IMR-90 (cell line): Measurements from ENCODE around the gene PEAK1.

Experiments used
- CEBPB ChIP-seq: IDR thresholded peaks from 2 replicates; pipeline ENCODE4 v1.6.1; 2012; ENCODE audit warnings: low read depth, low read length, improper control_type of control experiment
- CHD1 ChIP-seq: IDR thresholded peaks from 2 replicates; pipeline ENCODE4 v1.6.1; 2012; ENCODE audit warnings: low read depth, low read length, improper control_type of control experiment
- MAFK ChIP-seq: IDR thresholded peaks from 2 replicates; pipeline ENCODE4 v1.6.1; 2012; ENCODE audit warnings: low read depth, low read length, improper control_type of control experiment
- MAZ ChIP-seq: IDR thresholded peaks from 2 replicates; pipeline ENCODE4 v1.6.1; 2012; ENCODE audit warnings: low read depth, mild to moderate bottlenecking, low read length, improper control_type of control experiment, moderate library complexity, borderline replicate concordance
- MXI1 ChIP-seq: IDR thresholded peaks from 2 replicates; pipeline ENCODE4 v1.6.1; 2012; ENCODE audit warnings: low read depth, mild to moderate bottlenecking, low read length, moderate library complexity, borderline replicate concordance
- POLR2A ChIP-seq: IDR thresholded peaks from 2 replicates; pipeline ENCODE4 v1.6.1; 2012; ENCODE audit warnings: mild to moderate bottlenecking, low read depth, low read length
- RAD21 ChIP-seq: IDR thresholded peaks from 2 replicates; pipeline ENCODE4 v1.6.1; 2012; ENCODE audit warnings: low read length, improper control_type of control experiment
- RCOR1 ChIP-seq: IDR thresholded peaks from 2 replicates; pipeline ENCODE4 v1.6.1; 2012; ENCODE audit warnings: mild to moderate bottlenecking, low read length, improper control_type of control experiment; ENCODE audit not compliant: insufficient replicate concordance
- TF ChIP-seq, protein P1 (sequence below): fragments of 150-350 bp; IDR thresholded peaks from 2 replicates; pipeline ENCODE4 v1.6.1; 2017; ENCODE audit warnings: mild to moderate bottlenecking, antibody characterized with exemption, low read length, low read depth
- TF ChIP-seq, protein P2 (sequence below): conservative IDR thresholded peaks from 2 replicates; pipeline ENCODE4 v1.5.1; 2012; ENCODE audit warnings: mild to moderate bottlenecking, low read depth, low read length, improper control_type of control experiment
- TF ChIP-seq, protein P3 (sequence below): fragments of 150-350 bp; IDR thresholded peaks from 2 replicates; pipeline ENCODE4 v1.6.1; 2016; ENCODE audit warnings: low read depth, mild to moderate bottlenecking, low read length, moderate library complexity, borderline replicate concordance

DNA sequence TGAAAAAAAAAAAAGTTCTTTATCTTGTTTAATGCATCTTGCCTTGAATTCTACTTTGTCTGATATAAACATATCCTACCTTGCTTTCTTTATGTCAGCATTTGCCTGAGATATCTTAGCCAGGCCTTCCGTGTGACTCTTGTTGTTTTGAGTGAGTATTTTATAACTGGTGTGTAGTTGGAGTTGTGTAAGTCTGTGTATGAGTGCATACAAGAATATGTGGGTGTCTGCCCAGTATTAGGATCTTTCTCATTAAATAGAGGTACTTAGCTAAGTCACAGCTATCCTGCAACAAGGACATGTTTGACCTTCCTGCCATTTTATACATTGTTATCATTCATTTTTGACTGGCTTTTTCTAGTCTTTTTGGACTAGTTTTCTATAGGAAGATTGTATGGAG, 326.5 kb downstream of the PEAK1 start:
- TF ChIP-seq, protein P1, sequence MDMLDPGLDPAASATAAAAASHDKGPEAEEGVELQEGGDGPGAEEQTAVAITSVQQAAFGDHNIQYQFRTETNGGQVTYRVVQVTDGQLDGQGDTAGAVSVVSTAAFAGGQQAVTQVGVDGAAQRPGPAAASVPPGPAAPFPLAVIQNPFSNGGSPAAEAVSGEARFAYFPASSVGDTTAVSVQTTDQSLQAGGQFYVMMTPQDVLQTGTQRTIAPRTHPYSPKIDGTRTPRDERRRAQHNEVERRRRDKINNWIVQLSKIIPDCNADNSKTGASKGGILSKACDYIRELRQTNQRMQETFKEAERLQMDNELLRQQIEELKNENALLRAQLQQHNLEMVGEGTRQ = no peak
- TF ChIP-seq, protein P2, sequence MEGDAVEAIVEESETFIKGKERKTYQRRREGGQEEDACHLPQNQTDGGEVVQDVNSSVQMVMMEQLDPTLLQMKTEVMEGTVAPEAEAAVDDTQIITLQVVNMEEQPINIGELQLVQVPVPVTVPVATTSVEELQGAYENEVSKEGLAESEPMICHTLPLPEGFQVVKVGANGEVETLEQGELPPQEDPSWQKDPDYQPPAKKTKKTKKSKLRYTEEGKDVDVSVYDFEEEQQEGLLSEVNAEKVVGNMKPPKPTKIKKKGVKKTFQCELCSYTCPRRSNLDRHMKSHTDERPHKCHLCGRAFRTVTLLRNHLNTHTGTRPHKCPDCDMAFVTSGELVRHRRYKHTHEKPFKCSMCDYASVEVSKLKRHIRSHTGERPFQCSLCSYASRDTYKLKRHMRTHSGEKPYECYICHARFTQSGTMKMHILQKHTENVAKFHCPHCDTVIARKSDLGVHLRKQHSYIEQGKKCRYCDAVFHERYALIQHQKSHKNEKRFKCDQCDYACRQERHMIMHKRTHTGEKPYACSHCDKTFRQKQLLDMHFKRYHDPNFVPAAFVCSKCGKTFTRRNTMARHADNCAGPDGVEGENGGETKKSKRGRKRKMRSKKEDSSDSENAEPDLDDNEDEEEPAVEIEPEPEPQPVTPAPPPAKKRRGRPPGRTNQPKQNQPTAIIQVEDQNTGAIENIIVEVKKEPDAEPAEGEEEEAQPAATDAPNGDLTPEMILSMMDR = no peak
- no peak for TF ChIP-seq POLR2A
- no peak for TF ChIP-seq MAFK
- TF ChIP-seq CHD1 = no peak
- TF ChIP-seq MXI1 = no peak
- no peak for TF ChIP-seq MAZ
- TF ChIP-seq, protein P3, sequence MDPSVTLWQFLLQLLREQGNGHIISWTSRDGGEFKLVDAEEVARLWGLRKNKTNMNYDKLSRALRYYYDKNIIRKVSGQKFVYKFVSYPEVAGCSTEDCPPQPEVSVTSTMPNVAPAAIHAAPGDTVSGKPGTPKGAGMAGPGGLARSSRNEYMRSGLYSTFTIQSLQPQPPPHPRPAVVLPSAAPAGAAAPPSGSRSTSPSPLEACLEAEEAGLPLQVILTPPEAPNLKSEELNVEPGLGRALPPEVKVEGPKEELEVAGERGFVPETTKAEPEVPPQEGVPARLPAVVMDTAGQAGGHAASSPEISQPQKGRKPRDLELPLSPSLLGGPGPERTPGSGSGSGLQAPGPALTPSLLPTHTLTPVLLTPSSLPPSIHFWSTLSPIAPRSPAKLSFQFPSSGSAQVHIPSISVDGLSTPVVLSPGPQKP = no peak
- TF ChIP-seq RAD21 = no peak
- no peak for TF ChIP-seq CEBPB
- TF ChIP-seq RCOR1 = no peak
